H9 (cell line): Measurements from ENCODE around the gene AMACR. TPM values are rescaled to one million over a fixed set of nuclear protein-coding genes. Genes with fewer than 3 reads are reported as not detected.

Experiments used
- DNase-seq: peaks from one replicate; pipeline ENCODE4 v3.0.0-alpha.2; 2017
- H2AFZ ChIP-seq: one replicate; pipeline ENCODE4 v1.6.1; 2013; ENCODE audit warnings: mild to moderate bottlenecking, low read length, control low read depth, moderate library complexity
- H2AK5ac ChIP-seq: 2 replicates; pipeline ENCODE4 v1.6.1; 2013; ENCODE audit warnings: low read length, control low read depth, mixed read lengths; ENCODE audit not compliant: insufficient read length
- H2BK120ac ChIP-seq: one replicate; pipeline ENCODE4 v1.6.1; 2013; ENCODE audit warnings: low read depth, mild to moderate bottlenecking, low read length, control low read depth, inconsistent platforms; ENCODE audit not compliant: poor library complexity, severe bottlenecking
- H2BK12ac ChIP-seq: 2 replicates; pipeline ENCODE4 v1.6.1; 2013; ENCODE audit warnings: low read length, control low read depth, mixed read lengths, low read depth; ENCODE audit not compliant: insufficient read length
- H2BK15ac ChIP-seq: 2 replicates; pipeline ENCODE4 v1.6.1; 2013; ENCODE audit warnings: low read depth, low read length, control low read depth
- H2BK20ac ChIP-seq: one replicate; pipeline ENCODE4 v1.6.1; 2013; ENCODE audit warnings: low read depth, mild to moderate bottlenecking, low read length, control low read depth, inconsistent platforms; ENCODE audit not compliant: poor library complexity, severe bottlenecking
- H2BK5ac ChIP-seq: 2 replicates; pipeline ENCODE4 v1.6.1; 2013; ENCODE audit warnings: low read length, control low read depth, mixed read lengths; ENCODE audit not compliant: insufficient read length
- H3K14ac ChIP-seq: 2 replicates; pipeline ENCODE4 v1.6.1; 2013; ENCODE audit warnings: low read length, control low read depth; ENCODE audit not compliant: insufficient read depth
- H3K18ac ChIP-seq: 2 replicates; pipeline ENCODE4 v1.6.1; 2013; ENCODE audit warnings: low read depth, mild to moderate bottlenecking, mixed read lengths, low read length, control low read depth; ENCODE audit not compliant: insufficient read length
- H3K23ac ChIP-seq: 2 replicates; pipeline ENCODE4 v1.6.1; 2013; ENCODE audit warnings: low read length, control low read depth, mixed read lengths, low read depth; ENCODE audit not compliant: insufficient read length
- H3K23me2 ChIP-seq: 2 replicates; pipeline ENCODE4 v1.6.1; 2013; ENCODE audit warnings: low read depth, mild to moderate bottlenecking, mixed read lengths, low read length, control low read depth; ENCODE audit not compliant: insufficient read length, poor library complexity, severe bottlenecking
- H3K27ac ChIP-seq: 2 replicates; pipeline ENCODE4 v1.5.1; 2013; ENCODE audit warnings: low read length, control low read depth, mixed read lengths, low read depth; ENCODE audit not compliant: insufficient read length
- H3K27me3 ChIP-seq: 2 replicates; pipeline ENCODE4 v1.6.1; 2013; ENCODE audit warnings: low read length, control low read depth, inconsistent platforms; ENCODE audit not compliant: insufficient read depth
- H3K4ac ChIP-seq: 2 replicates; pipeline ENCODE4 v1.6.1; 2013; ENCODE audit warnings: low read depth, mild to moderate bottlenecking, control low read depth, inconsistent platforms, low read length, moderate library complexity
- H3K4me1 ChIP-seq: 2 replicates; pipeline ENCODE4 v1.6.1; 2013; ENCODE audit warnings: low read length, control low read depth, inconsistent platforms; ENCODE audit not compliant: insufficient read depth
- H3K4me2 ChIP-seq: 2 replicates; pipeline ENCODE4 v1.6.1; 2013; ENCODE audit warnings: low read length, control low read depth, mixed read lengths; ENCODE audit not compliant: insufficient read length, insufficient read depth
- H3K56ac ChIP-seq: 2 replicates; pipeline ENCODE4 v1.6.1; 2013; ENCODE audit warnings: low read depth, mild to moderate bottlenecking, mixed read lengths, low read length, control low read depth; ENCODE audit not compliant: insufficient read length
- H3K79me1 ChIP-seq: 2 replicates; pipeline ENCODE4 v1.6.1; 2013; ENCODE audit warnings: low read depth, mild to moderate bottlenecking, moderate library complexity, low read length, control low read depth, inconsistent platforms; ENCODE audit not compliant: insufficient read depth, poor library complexity, severe bottlenecking
- H3K79me2 ChIP-seq: 2 replicates; pipeline ENCODE4 v1.6.1; 2013; ENCODE audit warnings: low read length, control low read depth, inconsistent platforms; ENCODE audit not compliant: insufficient read depth
- H3K9ac ChIP-seq: 2 replicates; pipeline ENCODE4 v1.6.1; 2013; ENCODE audit warnings: low read length, control low read depth, mixed read lengths; ENCODE audit not compliant: insufficient read length; ENCODE audit errors: extremely low read depth
- H3K9me3 ChIP-seq: one replicate; pipeline ENCODE4 v1.6.1; 2013; ENCODE audit warnings: low read depth, low read length, inconsistent platforms; ENCODE audit not compliant: control insufficient read depth
- H3T11ph ChIP-seq: one replicate; pipeline ENCODE4 v1.6.1; 2013; ENCODE audit warnings: mild to moderate bottlenecking, low read length, control low read depth, inconsistent platforms
- H4K20me1 ChIP-seq: one replicate; pipeline ENCODE4 v1.6.1; 2013; ENCODE audit not compliant: control insufficient read depth, insufficient read length, insufficient read depth
- H4K5ac ChIP-seq: 2 replicates; pipeline ENCODE4 v1.6.1; 2013; ENCODE audit warnings: low read depth, mild to moderate bottlenecking, mixed read lengths, low read length, control low read depth; ENCODE audit not compliant: insufficient read length
- H4K8ac ChIP-seq: replicated peaks from 2 replicates; pipeline ENCODE4 v1.6.1; 2013; ENCODE audit warnings: low read length, control low read depth, mixed read lengths, low read depth; ENCODE audit not compliant: insufficient read length
- H4K91ac ChIP-seq: 2 replicates; pipeline ENCODE4 v1.6.1; 2013; ENCODE audit warnings: low read depth, mild to moderate bottlenecking, moderate library complexity, mixed read lengths, low read length, control low read depth; ENCODE audit not compliant: insufficient read length
- H3K27ac Mint-ChIP-seq, 3 experiments: 2 replicates in 2 of 3; 3 replicates in 1 of 3; pipeline ENCODE4 v1.8.0; 2020 to 2021; ENCODE audit warnings: mixed read lengths in 3 of 3, mild to moderate bottlenecking in 1 of 3, moderate library complexity in 1 of 3
- H3K27me3 Mint-ChIP-seq: 2 replicates; pipeline ENCODE4 v1.8.0; 2021; ENCODE audit warnings: low read depth, mild to moderate bottlenecking, moderate library complexity, mixed read lengths
- H3K36me3 Mint-ChIP-seq, 3 experiments: 2 replicates in 2 of 3; 3 replicates in 1 of 3; pipeline ENCODE4 v1.8.0; 2020 to 2021; ENCODE audit warnings: low read depth in 3 of 3, mixed read lengths in 3 of 3; ENCODE audit not compliant: insufficient read depth in 1 of 3
- H3K4me1 Mint-ChIP-seq, 2 experiments: 2 replicates each; pipeline ENCODE4 v1.8.0; 2020; ENCODE audit warnings: mixed read lengths in 2 of 2
- H3K4me3 Mint-ChIP-seq, 2 experiments: 2 replicates in 1 of 2; 3 replicates in 1 of 2; pipeline ENCODE4 v1.8.0; 2020 to 2021; ENCODE audit warnings: mild to moderate bottlenecking in 2 of 2, mixed read lengths in 2 of 2, moderate library complexity in 1 of 2
- H3K9me3 Mint-ChIP-seq, 2 experiments: 2 replicates in 1 of 2; 3 replicates in 1 of 2; pipeline ENCODE4 v1.8.0; 2020; ENCODE audit warnings: mild to moderate bottlenecking in 2 of 2, mixed read lengths in 2 of 2, moderate library complexity in 1 of 2
- WGBS: extraction: QIAGEN DNeasy Blood & Tissue Kit; methylation state at CpG from one replicate; pipeline ENCODE4 v1.1.7; 2013; ENCODE audit warnings: missing lambda C conversion rate, low lambda C conversion rate, mixed read lengths; ENCODE audit not compliant: insufficient read length; ENCODE audit errors: extremely low coverage; 5-methylcytosine and 5-hydroxymethylcytosine counted together
- total RNA-seq: library from RNA; stranded (reverse); gene quantifications from 2 replicates; pipeline ENCODE4 v1.2.1, GENCODE V29; 2021
- TF ChIP-seq, protein P1 (sequence below): fragments of 200-600 bp; sonication (generic); conservative IDR thresholded peaks from 3 replicates; pipeline ENCODE4 v1.8.0; 2021; ENCODE audit warnings: antibody characterized with exemption, mild to moderate bottlenecking

AMACR gene
- total RNA-seq, 1 experiment from 2014 or later: 9.7 TPM

DNA sequence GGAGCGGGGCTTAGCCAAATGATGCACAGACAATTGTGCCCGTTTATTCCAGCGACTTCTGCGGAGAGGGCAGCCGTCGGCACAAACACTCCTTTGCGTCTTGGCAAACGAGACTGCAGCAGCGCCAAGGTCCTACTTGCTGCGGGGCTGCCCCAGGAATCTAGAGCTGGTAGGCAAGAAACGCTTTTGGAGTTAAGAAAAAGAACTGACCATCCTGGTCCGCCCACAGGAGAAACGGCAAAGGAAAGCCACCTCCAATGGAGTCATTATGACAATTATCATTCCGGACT, 69.4 kb downstream of the AMACR start:
- no peak overlapping the region for H3K56ac ChIP-seq
- H3K9me3 ChIP-seq: no peaks in the 10 kb centered on the region
- H4K8ac ChIP-seq: no peak overlapping the region
- no peaks in the 10 kb centered on the region for H3K79me1 ChIP-seq
- no peaks in the 10 kb centered on the region for H4K20me1 ChIP-seq
- peaks cover 10% of the 10 kb centered on the region for H3K23me2 ChIP-seq
- H2AFZ ChIP-seq: no peak overlapping the region
- H3K4me1 ChIP-seq: no peaks in the 10 kb centered on the region
- no CpG with 5 or more reads among the region's 14 CpGs for WGBS
- no peak overlapping the region for H3K23ac ChIP-seq
- no peak overlapping the region for H2AK5ac ChIP-seq
- H2BK20ac ChIP-seq: no peak overlapping the region
- H3K4me2 ChIP-seq: no peak overlapping the region
- no peak overlapping the region for H2BK15ac ChIP-seq
- no peak overlapping the region for H3K4ac ChIP-seq
- no peak for DNase-seq
- H3K27ac ChIP-seq: no peak overlapping the region
- peaks cover 11% of the 10 kb centered on the region; the same call in 1 of the 2 replicates for H3K27me3 ChIP-seq
- H3K4me1 Mint-ChIP-seq: peaks cover 18 to 25% of the 10 kb centered on the region in 2 experiments
- H3K9ac ChIP-seq: no peak overlapping the region
- no peaks in the 10 kb centered on the region for H3K36me3 Mint-ChIP-seq
- no peak overlapping the region for H2BK12ac ChIP-seq
- TF ChIP-seq, protein P1, sequence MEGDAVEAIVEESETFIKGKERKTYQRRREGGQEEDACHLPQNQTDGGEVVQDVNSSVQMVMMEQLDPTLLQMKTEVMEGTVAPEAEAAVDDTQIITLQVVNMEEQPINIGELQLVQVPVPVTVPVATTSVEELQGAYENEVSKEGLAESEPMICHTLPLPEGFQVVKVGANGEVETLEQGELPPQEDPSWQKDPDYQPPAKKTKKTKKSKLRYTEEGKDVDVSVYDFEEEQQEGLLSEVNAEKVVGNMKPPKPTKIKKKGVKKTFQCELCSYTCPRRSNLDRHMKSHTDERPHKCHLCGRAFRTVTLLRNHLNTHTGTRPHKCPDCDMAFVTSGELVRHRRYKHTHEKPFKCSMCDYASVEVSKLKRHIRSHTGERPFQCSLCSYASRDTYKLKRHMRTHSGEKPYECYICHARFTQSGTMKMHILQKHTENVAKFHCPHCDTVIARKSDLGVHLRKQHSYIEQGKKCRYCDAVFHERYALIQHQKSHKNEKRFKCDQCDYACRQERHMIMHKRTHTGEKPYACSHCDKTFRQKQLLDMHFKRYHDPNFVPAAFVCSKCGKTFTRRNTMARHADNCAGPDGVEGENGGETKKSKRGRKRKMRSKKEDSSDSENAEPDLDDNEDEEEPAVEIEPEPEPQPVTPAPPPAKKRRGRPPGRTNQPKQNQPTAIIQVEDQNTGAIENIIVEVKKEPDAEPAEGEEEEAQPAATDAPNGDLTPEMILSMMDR: no peak
- H3K4me3 Mint-ChIP-seq: peak overlapping the region in 1 of 2 experiments; percentile 49; a peak in 1 of 5 replicates
- no peaks in the 10 kb centered on the region for H3K9me3 Mint-ChIP-seq
- no peaks in the 10 kb centered on the region for H3K79me2 ChIP-seq
- H3K27ac Mint-ChIP-seq: no peak overlapping the region
- H2BK120ac ChIP-seq: no peak overlapping the region
- H3K27me3 Mint-ChIP-seq: peaks cover 38% of the 10 kb centered on the region
- no peak overlapping the region for H4K91ac ChIP-seq
- no peak overlapping the region for H4K5ac ChIP-seq
- no peak overlapping the region for H3T11ph ChIP-seq
- no peak overlapping the region for H2BK5ac ChIP-seq
- no peak overlapping the region; the same call in 1 of the 2 replicates for H3K14ac ChIP-seq
- H3K18ac ChIP-seq: no peak overlapping the region
